Neural progenitor cell (in vitro differentiated cells): ENCODE data around the gene CHMP1A.

Experiments used
- CTCF ChIP-seq: fragments of 200-600 bp; sonication (generic); IDR thresholded peaks from 2 replicates; pipeline ENCODE4 v1.5.1; 2017; ENCODE audit warnings: antibody characterized with exemption, mild to moderate bottlenecking
- EZH2 ChIP-seq: fragments of 200-600 bp; sonication (generic); IDR thresholded peaks from 2 replicates; pipeline ENCODE4 v1.6.1; 2017; ENCODE audit warnings: antibody characterized with exemption, mild to moderate bottlenecking, moderate library complexity
- EZH2phosphoT487 ChIP-seq: fragments of 200-600 bp; sonication (generic); IDR thresholded peaks from 2 replicates; pipeline ENCODE4 v1.6.1; 2017; ENCODE audit warnings: antibody characterized with exemption

GRCh38 chr16:89606006-89606405 is 51.5 kb downstream of the CHMP1A start:
- TF ChIP-seq CTCF (no peak), EZH2 (no peak), EZH2phosphoT487 (no peak)
